GM19238 (cell line): ENCODE measurements around the gene MAPK12.

Source experiments
- DNase-seq: peaks from one replicate; pipeline ENCODE4 v3.0.0; 2011; ENCODE audit warnings: low spot score; ENCODE audit not compliant: insufficient read length

Gene MAPK12

DNA sequence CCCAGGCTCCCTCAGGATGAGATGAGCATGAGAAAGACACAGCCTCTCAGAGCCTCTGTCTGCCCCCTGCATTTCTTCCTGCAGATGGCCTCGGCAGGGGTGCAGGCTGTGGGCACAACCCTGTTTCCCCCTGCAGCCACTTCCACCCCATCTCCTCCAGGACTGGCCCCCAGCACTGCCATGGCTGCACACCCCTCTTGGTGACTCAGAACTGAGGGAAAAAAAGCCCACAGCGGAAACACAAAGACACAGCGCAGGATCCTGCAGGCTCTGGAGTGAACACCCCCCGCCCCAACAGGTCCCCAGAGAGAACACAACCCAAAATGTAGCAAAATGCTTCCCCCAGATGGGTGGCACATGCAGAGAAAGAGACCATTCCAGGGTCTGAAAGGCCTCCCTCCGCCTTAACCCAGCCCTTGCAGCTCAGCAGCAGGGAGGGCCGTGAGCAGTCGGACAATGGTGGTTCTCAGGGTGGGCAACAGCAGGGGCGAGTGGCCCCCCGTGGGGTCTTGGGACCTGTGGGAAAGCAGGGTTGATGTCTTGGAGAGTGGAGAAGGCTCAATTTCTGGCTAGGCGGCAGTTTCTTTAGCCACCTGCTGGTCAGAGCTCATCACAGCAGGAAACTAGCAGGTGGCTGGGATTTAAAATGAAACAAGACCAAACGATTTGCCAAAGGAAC lies 24.6 kb downstream of the MAPK12 start:
- DNase-seq: no peak

DNA sequence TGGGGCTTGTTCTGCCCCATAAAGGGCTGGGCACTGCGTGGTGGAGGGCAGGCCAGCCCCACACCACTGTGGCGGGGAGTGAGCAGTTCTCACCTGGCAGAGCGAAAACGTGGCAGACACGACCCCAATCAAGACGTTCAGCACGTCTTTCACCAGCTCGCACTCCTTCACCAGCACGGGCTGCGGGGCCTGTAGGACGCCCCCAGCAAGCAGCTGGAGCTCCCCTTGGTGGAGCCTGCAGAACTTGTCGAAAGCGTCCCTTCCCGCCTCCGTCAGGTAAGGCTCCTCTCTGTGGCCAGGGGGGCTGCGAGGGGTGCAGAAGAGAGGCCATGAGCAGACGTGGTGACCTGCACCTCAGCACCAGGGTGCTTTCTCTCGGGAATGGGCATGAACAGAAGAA lies 28.3 kb downstream of the MAPK12 start:
- DNase-seq: no peak

DNA sequence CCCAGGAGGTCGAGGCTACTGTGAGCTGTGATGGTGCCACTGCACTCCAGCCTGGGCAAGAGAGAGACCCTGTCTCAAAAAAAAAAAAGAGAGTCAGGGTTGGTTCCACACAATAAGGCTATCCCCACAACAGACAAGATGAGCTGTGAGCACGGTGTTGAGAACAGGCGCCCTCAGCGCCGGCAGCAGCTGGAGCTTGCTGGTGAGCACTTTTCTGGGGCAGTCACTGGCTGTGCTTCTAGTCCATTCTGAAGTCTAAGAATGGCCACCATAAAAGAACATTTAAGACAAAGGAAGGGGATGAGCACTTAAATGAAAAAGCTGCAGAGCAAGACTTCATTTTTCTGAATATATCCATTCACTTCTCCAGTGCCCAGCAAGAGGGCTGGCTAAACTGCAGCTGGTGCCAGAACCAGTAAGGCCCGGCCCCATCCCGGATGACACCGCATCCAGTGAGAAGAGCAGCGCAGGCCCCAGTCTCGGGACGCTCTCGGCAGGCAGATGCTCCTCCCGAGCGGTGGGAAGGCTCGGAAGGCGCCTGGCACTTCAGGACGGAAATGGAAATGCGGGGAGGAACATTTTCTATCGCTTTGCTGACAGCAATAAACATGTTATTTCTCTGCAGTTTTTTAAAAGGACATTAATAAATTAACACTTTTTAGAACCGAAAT lies 28.9 kb downstream of the MAPK12 start:
- no peak for DNase-seq

DNA sequence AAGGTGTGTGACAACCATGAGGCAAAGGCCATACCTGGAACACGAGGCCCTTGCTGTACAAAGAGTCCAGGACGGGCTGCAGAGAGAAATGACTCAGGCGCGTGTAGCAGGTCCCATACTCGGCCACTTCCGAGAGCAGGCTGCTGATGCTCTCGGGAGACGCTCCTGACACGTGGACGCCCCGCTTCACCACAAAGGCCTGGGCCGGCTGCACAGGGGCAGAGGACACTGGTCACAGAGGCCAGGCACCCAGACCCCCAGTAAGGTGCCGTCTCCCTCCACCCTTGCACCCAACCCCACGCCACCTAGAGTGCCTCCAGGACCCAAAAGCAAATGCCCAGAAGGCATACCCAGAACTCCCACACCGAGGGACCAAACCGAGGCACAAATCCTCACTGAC lies 32.1 kb downstream of the MAPK12 start:
- no peak for DNase-seq

DNA sequence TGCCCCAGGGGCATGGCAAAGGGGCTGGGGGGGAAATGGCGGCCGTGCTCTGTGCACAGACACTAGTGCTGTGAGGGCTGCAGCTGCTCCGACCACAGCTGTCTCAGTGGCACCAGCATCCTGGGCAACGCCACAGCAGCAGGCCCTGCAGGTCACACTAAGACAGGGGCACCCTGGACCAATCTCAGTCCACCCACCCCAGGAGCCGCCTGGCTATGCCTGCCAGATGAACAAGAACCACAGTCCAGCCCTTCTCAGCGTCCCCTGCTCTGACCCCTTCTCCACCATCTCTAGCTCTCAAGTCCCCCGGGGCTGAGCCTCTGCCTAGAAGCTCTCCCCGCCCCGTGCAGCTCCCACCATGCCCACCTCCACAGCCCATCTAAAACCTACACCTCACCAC lies 33.1 kb downstream of the MAPK12 start:
- no peak for DNase-seq

DNA sequence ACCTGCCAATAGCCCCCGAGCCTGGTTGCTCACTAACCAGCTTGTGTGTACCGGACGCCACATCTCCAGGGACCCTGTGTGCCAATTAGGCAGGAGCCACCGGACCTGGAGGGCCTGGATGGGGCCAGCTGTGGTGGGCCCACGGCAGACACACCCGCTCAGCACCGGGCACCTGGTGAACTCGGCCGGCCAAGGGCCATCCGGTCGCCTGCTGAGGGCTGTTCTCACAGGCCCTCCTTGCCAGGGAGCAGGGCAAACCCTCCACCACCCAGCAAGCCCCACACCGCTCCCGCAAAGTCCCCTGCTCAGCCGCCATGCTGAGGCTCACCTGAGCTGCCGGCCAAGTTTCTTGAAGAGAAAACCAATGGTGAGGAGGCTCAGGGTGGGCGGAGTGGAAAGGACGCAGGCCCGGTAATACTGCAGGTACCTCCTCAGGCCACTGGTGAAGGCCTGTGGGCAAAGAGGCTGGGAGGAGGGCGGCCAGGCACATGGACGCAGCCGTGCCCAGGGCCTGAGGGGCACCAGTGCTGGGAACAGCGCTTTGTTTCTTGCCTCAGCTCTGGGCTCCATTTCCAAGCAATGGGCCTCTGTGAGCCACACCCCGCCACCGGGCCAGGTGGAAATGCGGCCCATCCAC lies 33.8 kb downstream of the MAPK12 start:
- no peak for DNase-seq

DNA sequence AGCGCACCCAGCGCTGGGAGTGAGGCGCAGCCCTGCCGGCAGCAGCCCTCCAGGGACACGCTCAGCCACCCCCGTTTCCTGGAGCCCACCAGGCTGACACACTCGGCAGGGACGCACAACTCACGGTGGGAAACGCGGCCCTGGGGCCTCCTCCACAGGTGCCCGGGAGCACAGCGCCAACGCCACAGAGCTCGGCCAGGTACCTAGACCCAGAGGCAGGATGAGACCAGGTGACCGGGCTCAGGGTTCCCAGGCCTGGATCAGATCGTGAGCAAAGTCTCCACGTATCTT lies 34.7 kb downstream of the MAPK12 start:
- no peak for DNase-seq

DNA sequence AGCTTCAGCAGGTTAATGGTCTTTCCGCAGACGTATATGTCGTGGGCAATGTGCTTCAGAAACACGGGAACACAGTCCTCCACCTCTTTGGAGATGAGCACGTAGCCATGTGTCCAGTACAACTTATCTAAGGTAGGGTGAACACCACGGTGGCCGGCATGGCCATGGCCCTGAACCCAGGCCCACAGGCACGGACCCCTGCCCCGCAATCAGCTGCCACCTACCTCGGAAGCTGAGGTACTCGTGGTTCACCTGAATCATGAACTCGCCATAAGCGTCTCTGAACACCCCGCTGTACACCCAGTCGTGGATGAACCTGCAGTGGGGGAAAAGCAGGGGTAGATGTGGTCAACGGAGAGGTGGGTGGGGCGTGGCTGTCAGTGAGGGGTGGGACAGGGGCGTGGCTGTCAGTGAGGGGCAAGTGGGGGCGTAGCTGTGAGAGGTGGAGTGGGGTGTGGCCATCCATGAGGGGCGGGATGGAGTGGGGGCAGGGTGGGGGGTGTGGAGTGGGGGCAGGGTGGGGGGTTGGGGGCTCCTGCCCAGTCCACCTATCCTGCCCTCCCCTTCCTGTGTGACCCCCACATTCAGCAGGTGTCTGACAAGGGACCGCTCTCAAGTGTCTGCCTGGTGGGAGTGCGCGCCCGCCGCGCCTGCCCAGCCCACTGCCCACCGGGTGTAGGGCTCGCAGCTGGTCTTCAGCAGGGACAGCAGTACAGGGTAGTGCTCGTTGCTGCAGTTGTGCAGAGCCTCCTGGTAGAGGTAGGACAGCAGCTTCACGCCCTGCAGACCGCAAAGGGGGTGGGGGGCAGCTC lies 35.2 kb downstream of the MAPK12 start:
- no peak for DNase-seq

GRCh38 chr22:50225200-50225969 lies 36.1 kb downstream of the MAPK12 start:
- no peak for DNase-seq

- DNase-seq: no peak
Measured at GRCh38 chr22:50224071-50224470, 37.4 kb downstream of the MAPK12 start.

- no peak for DNase-seq
Measured at GRCh38 chr22:50222508-50222907, 39.0 kb downstream of the MAPK12 start.

DNA sequence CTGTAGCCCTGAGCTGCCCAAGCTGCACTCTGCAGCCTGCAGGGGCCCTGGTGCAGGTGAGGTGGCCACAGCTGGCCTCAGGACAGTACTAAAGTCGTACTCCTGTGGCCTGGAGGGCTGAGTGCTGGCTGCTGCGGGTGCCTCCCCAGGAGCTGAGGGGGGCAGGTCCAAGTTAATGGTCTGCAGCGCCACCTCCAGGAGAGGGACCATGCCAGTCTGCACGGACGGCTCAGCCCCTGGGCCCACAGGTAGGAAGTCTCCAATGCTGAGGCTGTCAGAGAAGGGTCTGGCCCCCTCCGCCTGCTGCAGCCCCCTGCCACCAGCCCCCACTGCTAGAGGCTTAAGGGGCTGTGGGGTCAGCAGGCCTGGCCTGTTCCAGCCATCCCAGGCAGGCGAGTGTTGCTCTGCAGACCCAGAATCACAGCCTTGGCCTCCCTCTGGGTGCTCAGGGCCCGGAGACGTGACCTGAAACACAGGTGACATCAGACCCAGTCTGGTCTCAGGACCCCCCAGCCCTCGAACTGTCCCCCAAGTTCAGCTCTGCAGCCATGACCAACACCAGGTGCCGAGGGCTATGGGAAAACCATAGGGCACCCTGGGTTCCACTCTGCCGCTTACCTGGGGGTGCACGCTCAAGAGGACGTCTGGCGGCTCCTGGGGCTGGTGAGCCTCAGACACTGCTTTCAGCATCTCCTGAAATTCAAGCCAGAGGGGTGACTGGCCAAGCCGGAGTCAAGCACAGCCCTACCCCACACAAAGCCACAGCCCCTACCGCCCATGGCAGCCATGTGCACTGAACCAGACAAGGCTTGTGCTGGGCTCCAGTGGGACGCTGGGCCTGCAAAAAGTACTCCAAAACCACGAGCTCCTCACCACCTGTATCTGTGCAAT lies 39.8 kb downstream of the MAPK12 start:
- DNase-seq: no peak

DNA sequence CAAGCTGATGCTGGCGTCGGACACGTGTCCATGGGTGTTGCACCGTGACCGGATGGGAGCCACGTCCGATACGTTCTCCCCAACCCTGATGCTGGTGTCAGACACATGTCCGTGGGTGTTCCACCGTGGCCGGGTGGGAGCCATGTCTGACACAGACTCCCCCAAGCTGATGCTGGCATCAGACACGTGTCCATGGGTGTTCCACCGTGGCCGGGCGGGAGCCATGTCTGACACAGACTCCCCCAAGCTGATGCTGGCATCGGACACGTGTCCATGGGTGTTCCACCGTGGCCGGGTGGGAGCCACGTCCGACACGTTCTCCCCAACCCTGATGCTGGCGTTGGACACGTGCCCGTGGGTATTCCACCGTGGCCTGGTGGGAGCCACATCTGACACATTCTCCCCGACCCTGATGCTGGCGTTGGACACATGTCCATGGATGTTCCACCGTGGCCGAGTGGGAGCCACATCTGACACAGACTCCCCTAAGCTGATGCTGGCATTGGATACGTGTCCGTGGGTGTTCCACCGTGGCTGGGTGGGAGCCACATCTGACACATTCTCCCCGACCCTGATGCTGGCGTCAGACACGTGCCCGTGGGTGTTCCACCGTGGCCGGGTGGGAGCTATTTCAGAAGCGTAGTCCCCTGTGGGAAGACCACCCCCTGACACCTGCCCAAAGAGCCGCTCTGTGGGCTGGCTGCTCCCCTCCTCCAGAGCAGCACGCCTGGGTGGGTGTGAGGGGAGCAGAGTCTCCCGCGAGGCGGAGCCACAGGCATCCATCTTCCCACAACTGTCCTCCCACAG lies 40.7 kb downstream of the MAPK12 start:
- DNase-seq: no peak

- DNase-seq: no peak
Measured at GRCh38 chr22:50219800-50220602, 41.5 kb downstream of the MAPK12 start.

DNA sequence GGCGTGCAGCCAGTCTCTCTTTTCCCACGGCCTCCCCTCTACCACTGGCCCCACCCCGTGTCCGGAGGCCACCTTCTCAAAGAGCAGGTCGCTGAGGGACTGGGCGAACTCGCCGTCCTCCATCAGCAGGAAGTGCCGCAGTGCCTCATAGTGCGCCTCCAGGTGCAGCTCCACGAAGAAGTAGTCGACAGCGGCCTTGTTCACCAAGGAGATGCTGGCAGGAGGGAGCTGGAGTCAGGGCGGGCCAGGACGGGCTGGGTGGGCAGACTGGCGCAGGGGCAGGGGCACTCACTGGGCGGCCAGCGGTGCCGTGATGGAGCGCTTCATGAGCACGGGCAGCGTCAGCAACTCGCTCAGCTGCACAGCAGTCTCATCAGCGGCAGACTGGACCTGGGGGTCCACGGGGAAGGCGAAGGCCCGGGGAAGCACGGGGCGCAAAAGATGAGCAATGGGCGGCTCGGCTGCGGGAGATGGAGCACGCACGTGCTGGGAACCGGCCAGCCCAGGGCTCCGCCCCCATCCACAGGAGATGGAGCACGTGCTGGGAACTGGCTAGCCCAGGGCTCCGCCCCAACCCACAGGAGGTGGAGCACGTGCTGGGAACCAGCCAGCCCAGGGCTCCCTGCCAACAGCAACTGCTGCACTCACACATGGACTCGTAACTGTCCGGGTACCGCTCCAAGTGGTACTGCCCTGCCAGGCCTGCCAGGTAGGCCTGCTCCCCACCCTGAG lies 42.3 kb downstream of the MAPK12 start:
- no peak for DNase-seq

GRCh38 chr22:50218153-50218995 lies 43.1 kb downstream of the MAPK12 start:
- no peak for DNase-seq

GRCh38 chr22:50217543-50218152 lies 43.8 kb downstream of the MAPK12 start:
- DNase-seq: no peak
